Astrocyte (in vitro differentiated cells and primary cell): Measurements from ENCODE around the gene CYTH4.

Experiments
- EZH2 ChIP-seq: IDR thresholded peaks from 2 replicates; pipeline ENCODE4 v1.6.1; 2012; ENCODE audit warnings: mild to moderate bottlenecking, low read length, inconsistent platforms; ENCODE audit not compliant: insufficient read depth
- TF ChIP-seq, protein P1 (sequence below): IDR thresholded peaks from 2 replicates; pipeline ENCODE4 v1.5.1; 2011; ENCODE audit warnings: low read depth, mild to moderate bottlenecking, inconsistent platforms, low read length, moderate library complexity; ENCODE audit not compliant: insufficient read depth

DNA sequence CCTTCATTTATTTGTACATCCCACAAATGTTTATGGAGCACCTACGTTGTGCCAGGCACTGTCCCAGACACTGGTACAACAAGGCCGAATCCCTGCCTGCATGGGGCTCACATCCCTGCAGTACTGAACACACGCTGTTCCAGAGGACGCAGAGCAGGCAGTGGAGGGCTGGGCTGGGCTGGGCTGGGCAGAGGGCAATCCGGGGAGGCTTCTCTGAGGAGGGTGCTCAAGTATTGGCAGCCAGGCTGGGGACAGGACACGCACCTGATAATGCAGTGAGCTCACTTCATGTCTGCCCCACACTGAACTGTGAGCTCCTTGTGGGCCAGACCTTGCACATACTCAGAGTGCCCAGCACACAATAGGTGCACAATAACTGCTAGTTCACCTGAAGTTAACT is 34.1 kb downstream of the CYTH4 start:
- TF ChIP-seq, protein P1, sequence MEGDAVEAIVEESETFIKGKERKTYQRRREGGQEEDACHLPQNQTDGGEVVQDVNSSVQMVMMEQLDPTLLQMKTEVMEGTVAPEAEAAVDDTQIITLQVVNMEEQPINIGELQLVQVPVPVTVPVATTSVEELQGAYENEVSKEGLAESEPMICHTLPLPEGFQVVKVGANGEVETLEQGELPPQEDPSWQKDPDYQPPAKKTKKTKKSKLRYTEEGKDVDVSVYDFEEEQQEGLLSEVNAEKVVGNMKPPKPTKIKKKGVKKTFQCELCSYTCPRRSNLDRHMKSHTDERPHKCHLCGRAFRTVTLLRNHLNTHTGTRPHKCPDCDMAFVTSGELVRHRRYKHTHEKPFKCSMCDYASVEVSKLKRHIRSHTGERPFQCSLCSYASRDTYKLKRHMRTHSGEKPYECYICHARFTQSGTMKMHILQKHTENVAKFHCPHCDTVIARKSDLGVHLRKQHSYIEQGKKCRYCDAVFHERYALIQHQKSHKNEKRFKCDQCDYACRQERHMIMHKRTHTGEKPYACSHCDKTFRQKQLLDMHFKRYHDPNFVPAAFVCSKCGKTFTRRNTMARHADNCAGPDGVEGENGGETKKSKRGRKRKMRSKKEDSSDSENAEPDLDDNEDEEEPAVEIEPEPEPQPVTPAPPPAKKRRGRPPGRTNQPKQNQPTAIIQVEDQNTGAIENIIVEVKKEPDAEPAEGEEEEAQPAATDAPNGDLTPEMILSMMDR: no peak
- TF ChIP-seq EZH2: no peak
